ENCODE data around the gene SCG2. TPM values are rescaled to one million over a fixed set of nuclear protein-coding genes. Genes with fewer than 3 reads are reported as not detected.

Gene SCG2
- total RNA-seq, 1 donor from 2014 or later: 0.12 TPM

DNA sequence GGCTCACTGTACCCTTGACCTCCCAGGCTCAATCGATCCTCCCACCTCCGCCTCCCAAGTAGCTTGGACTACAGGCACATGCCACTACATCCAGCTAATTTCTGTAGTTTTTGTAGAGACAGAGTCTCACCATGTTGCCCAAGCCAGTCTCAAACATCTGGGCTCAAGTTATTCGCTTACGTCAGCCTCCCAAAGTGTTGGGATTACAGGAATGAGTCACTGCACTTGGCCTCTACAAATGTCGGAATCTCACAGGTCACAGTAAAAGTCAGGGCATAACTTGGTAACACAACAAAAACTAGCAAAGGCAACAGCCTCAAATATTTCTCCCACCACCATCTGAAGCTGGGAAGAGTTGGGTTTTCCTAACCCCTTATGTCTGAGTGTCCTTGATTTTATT is 25.3 kb downstream of the SCG2 start:
- peak; percentile 51 for ATAC-seq

- ATAC-seq: no peak
Observed at GRCh38 chr2:223570784-223571183, 31.4 kb downstream of the SCG2 start.

GRCh38 chr2:223566396-223566795 is 35.8 kb downstream of the SCG2 start:
- ATAC-seq: no peak

- ATAC-seq: peak; percentile 77
Observed at GRCh38 chr2:223563462-223563861, 38.7 kb downstream of the SCG2 start.

DNA sequence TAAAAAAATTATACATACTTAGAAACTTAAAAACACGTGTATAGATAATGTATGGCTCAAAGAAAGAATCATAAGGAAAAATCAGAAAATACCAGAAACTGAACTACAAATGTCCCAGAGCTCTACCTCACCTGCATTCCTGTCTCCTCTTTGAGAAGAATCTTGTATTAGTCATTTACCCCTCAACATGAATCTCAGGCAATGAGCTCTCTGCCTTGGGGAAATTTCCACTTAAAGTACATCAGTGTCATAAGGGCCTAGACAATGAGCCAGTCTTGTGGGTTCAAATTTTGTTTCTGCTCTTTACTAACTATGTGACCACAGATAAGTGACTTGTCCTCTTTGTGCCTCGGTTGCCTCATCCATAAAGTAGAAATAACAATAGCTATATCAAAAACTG is 40.1 kb downstream of the SCG2 start:
- ATAC-seq: no peak

DNA sequence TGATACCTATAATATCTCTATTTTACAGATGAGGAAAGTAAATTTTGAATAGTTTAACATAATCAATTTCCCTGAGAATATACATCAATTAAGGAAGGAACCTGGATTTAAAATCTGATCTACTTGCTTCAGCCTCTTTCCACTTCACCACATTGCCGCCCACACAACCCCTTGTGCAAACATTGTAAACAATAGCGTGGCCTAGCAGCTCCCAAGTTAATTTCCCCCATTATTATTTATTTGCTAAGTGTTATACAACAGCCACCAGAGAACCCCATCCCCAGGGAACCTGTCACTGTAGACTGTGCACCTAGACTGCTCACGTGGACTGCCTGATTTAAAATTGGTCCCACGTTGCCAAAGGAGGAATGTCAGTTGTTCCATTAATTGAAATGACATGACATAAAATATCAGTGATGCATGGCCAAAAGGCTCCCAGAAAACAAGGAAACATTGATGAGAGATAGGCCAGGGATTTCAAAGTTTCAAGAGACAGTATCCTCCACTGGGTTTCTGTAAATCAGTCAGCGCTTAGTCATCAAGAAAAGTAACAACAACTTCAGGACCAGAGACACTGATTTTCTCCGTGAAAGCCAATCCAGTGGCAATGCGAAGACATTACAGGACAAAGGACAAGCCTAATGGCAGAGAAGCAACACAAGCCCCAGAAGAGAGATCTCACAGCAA is 41.3 kb downstream of the SCG2 start:
- ATAC-seq: no peak

GRCh38 chr2:223558970-223559369 is 43.2 kb downstream of the SCG2 start:
- no peak for ATAC-seq

GRCh38 chr2:223554923-223555322 is 47.2 kb downstream of the SCG2 start:
- ATAC-seq: no peak

DNA sequence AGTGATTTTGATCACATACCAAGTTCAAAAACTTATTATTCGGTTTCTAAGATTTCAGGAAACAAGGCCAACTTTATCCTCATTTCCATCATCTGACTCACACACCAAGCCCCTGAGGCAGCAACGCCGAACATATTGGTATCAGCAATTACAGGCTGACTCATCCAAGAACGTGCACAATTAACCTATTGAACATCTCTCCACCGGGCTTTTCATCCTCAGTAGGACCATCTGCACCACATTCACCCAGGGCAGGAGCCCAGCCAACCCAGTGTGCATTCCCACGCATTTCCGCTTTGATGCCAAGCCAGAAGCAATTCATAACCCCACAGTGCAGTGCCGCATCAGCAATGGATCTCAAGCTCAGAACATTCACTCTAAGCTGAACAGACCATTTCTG is 52.9 kb downstream of the SCG2 start:
- peak; percentile 66 for ATAC-seq

DNA sequence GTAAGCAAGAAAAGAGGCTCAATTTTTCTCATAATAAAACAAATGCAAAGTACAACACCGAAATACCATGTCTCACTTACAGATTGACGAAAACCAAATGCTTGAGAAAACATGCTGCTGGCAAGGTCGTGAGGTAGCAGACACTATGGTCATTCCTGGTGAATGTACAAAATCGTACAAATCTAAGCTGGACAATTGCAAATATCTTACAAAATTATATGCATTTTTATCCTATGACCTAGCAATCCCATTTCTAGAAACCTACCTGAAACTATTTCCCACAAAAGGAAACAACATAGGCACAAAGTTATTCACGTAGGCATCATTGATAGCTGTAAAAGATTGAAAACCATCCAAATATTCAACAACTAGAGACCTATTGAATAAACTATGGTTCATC is 54.0 kb downstream of the SCG2 start:
- no peak for ATAC-seq

Other genes with a start within 250 kb of the SCG2 start
- 20.8 TPM for gene AP1S3, start 235.2 kb upstream of the SCG2 start, total RNA-seq

Measured in esophagus mucosa (tissue), 1 donor.